OCI-LY7 (cell line): Measurements from ENCODE around the gene CFAP74. TPM values are rescaled to one million over a fixed set of nuclear protein-coding genes. Genes with fewer than 3 reads are reported as not detected.

ENCODE experiments used
- BruUV-seq: library from RNA; stranded (reverse); fragments of 400-500 nt; replicated peaks from 2 replicates; lab custom pipeline; 2021; lab: Mats Ljungman, UMichigan
- CTCF ChIA-PET: fragments of 300-600 bp; sonication (Branson Sonifier 250); formaldehyde crosslinking; loops from one replicate; lab custom pipeline; 2022; ENCODE audit warnings: antibody characterized with exemption; ENCODE audit not compliant: unreplicated experiment; lab: Charles Lee
- POLR2A ChIA-PET: fragments of 300-600 bp; sonication (Branson Sonifier 250); formaldehyde crosslinking; loops from one replicate; lab custom pipeline; 2022; ENCODE audit warnings: antibody characterized with exemption; lab: Charles Lee
- DNase-seq: peaks from one replicate; pipeline ENCODE4 v3.0.0-alpha.2; 2015; ENCODE audit warnings: low spot score
- H2AFZ ChIP-seq: fragments of 200-600 bp; sonication (generic), shearing (Covaris generic); 2 replicates; pipeline ENCODE4 v1.6.1; 2014; ENCODE audit warnings: mild to moderate bottlenecking, antibody characterized with exemption, low read length, moderate library complexity
- H3K27ac ChIP-seq: fragments of 200-600 bp; sonication (generic); 2 replicates; pipeline ENCODE4 v1.5.1; 2014; ENCODE audit warnings: mixed run types, low read depth, mild to moderate bottlenecking, moderate library complexity, low read length, inconsistent platforms; ENCODE audit not compliant: poor library complexity, severe bottlenecking
- H3K36me3 ChIP-seq: fragments of 200-600 bp; sonication (generic); 2 replicates; pipeline ENCODE4 v1.6.1; 2014; ENCODE audit warnings: mild to moderate bottlenecking, antibody characterized with exemption, low read length, moderate library complexity, mixed read lengths; ENCODE audit not compliant: insufficient read depth
- H3K4me1 ChIP-seq: fragments of 200-600 bp; sonication (generic); 2 replicates; pipeline ENCODE4 v1.5.1; 2014; ENCODE audit warnings: mild to moderate bottlenecking, low read length; ENCODE audit not compliant: insufficient read depth, poor library complexity, severe bottlenecking
- H3K4me2 ChIP-seq: fragments of 200-600 bp; sonication (generic); 2 replicates; pipeline ENCODE4 v1.6.1; 2014; ENCODE audit warnings: mild to moderate bottlenecking, low read length
- H3K4me3 ChIP-seq: fragments of 200-600 bp; sonication (generic); 2 replicates; pipeline ENCODE4 v1.5.1; 2014; ENCODE audit warnings: mild to moderate bottlenecking, low read depth, low read length; ENCODE audit not compliant: poor library complexity, severe bottlenecking
- H3K79me2 ChIP-seq: fragments of 200-600 bp; sonication (generic); 2 replicates; pipeline ENCODE4 v1.6.1; 2016; ENCODE audit warnings: low read depth, mild to moderate bottlenecking, low read length, moderate library complexity, mixed read lengths; ENCODE audit not compliant: insufficient read depth
- H3K9me2 ChIP-seq: fragments of 200-600 bp; sonication (generic); 2 replicates; pipeline ENCODE4 v1.6.1; 2016; ENCODE audit warnings: mild to moderate bottlenecking, low read length, mixed read lengths; ENCODE audit not compliant: insufficient read depth
- H3K9me3 ChIP-seq: fragments of 200-600 bp; sonication (generic); 2 replicates; pipeline ENCODE4 v1.6.1; 2014; ENCODE audit warnings: mild to moderate bottlenecking, mixed run types, low read length, mixed read lengths
- H4K20me1 ChIP-seq: fragments of 200-600 bp; sonication (generic); 2 replicates; pipeline ENCODE4 v1.6.1; 2014; ENCODE audit warnings: mild to moderate bottlenecking, antibody characterized with exemption, low read length, moderate library complexity, mixed read lengths; ENCODE audit not compliant: insufficient read depth
- CTCF ChIP-seq: fragments of 200-600 bp; sonication (generic); conservative IDR thresholded peaks from 2 replicates; pipeline ENCODE4 v1.5.1; 2014; ENCODE audit warnings: mild to moderate bottlenecking, antibody characterized with exemption, low read length, moderate library complexity, mixed read lengths
- EZH2phosphoT487 ChIP-seq: fragments of 200-600 bp; sonication (generic); IDR thresholded peaks from 2 replicates; pipeline ENCODE4 v1.6.1; 2018; ENCODE audit warnings: low read depth, borderline replicate concordance, mild to moderate bottlenecking, mixed run types, antibody characterized with exemption, low read length, moderate library complexity, mixed read lengths
- intact Hi-C: fragments of 100-400 bp; cut with micrococcal nuclease; formaldehyde crosslinking; loops from one replicate; pipeline ENCODE4 v1.10.0; 2022; ENCODE audit not compliant: unreplicated experiment
- total RNA-seq, 2 experiments: library from RNA; depleted of rRNA in 1 of 2; stranded (reverse); fragments of >200 nt in 1 of 2; shearing (Covaris generic) in 1 of 2; gene quantifications; 2 replicates each; pipeline ENCODE4 v1.2.3, GENCODE V29; 2014 to 2022

The CFAP74 gene
- total RNA-seq, 2 experiments from 2014 or later: not detected

- no peak for TF ChIP-seq CTCF
- no peak for TF ChIP-seq EZH2phosphoT487
- H3K79me2 ChIP-seq: no peaks in the 10 kb centered on the region
- no peak overlapping the region for H3K27ac ChIP-seq
- no peak overlapping the region for H2AFZ ChIP-seq
- no peak for DNase-seq
- H4K20me1 ChIP-seq: no peaks in the 10 kb centered on the region
- intact Hi-C loops: no loop called here
- POLR2A ChIA-PET: no interaction called here
- no peak overlapping the region for H3K4me3 ChIP-seq
- no TSS peak for BruUV-seq
- CTCF ChIA-PET: no interaction called here
- no peaks in the 10 kb centered on the region for H3K9me2 ChIP-seq
- no peaks in the 10 kb centered on the region for H3K36me3 ChIP-seq
- no peak overlapping the region for H3K4me2 ChIP-seq
- no peaks in the 10 kb centered on the region for H3K9me3 ChIP-seq
- H3K4me1 ChIP-seq: no peaks in the 10 kb centered on the region
Observed at GRCh38 chr1:1957533-1957961, 46.0 kb downstream of the CFAP74 start.

GRCh38 chr1:1956586-1957532, 46.7 kb downstream of the CFAP74 start:
- no peak for TF ChIP-seq EZH2phosphoT487
- Histone ChIP-seq H3K4me1 (no peaks in the 10 kb centered on the region), H4K20me1 (no peaks in the 10 kb centered on the region), H3K4me2 (no peak overlapping the region), H3K36me3 (no peaks in the 10 kb centered on the region), H3K9me3 (no peaks in the 10 kb centered on the region), H3K9me2 (no peaks in the 10 kb centered on the region), H3K27ac (no peak overlapping the region), H3K79me2 (no peaks in the 10 kb centered on the region), H2AFZ (no peak overlapping the region), H3K4me3 (no peak overlapping the region)
- ChIA-PET POLR2A (no interaction called here), CTCF (interaction anchor here (0.6 kb wide), 1 partner anchor 88 kb away, joined by 3 read pairs; no protein-coding TSS in a partner anchor)
- no TSS peak for BruUV-seq
- DNase-seq: no peak
- intact Hi-C loops: no loop called here

- POLR2A ChIA-PET: no interaction called here
- DNase-seq: no peak
- peaks cover 2% of the 10 kb centered on the region; the same call in 1 of the 2 replicates for H3K9me3 ChIP-seq
- no peaks in the 10 kb centered on the region for H3K79me2 ChIP-seq
- no peaks in the 10 kb centered on the region for H3K36me3 ChIP-seq
- H2AFZ ChIP-seq: no peak overlapping the region
- no peak overlapping the region for H3K27ac ChIP-seq
- no peak overlapping the region for H3K4me2 ChIP-seq
- H3K4me3 ChIP-seq: no peak overlapping the region
- H4K20me1 ChIP-seq: no peaks in the 10 kb centered on the region
- CTCF ChIA-PET: interaction anchor here (0.6 kb wide), 1 partner anchor 89 kb away, joined by 3 read pairs; no protein-coding TSS in a partner anchor
- H3K4me1 ChIP-seq: no peaks in the 10 kb centered on the region
- no peaks in the 10 kb centered on the region for H3K9me2 ChIP-seq
- TF ChIP-seq EZH2phosphoT487 (no peak), CTCF (no peak)
- intact Hi-C loops: no loop called here
- BruUV-seq: no TSS peak
Observed at GRCh38 chr1:1956101-1956500, 47.5 kb downstream of the CFAP74 start.
